Vagina (tissue), 2 donors: Measurements from ENCODE around the gene MYOF.

ENCODE experiments used
- POLR2A ChIP-seq, 2 donors: fragments of 450-650 bp; IDR thresholded peaks; one replicate each; pipeline ENCODE4 v1.6.1; 2017; ENCODE audit warnings: antibody characterized with exemption in 2 of 2, mild to moderate bottlenecking in 2 of 2, moderate library complexity in 2 of 2
- TF ChIP-seq, protein P1 (sequence below), 3 experiments: fragments of 450-650 bp in 2 of 3; fragments of 200-600 bp in 1 of 3; sonication (generic) in 1 of 3; IDR thresholded peaks; one replicate each; pipeline ENCODE4 v1.5.1; 2017 to 2019; ENCODE audit warnings: antibody characterized with exemption in 3 of 3, mild to moderate bottlenecking in 2 of 3, moderate library complexity in 2 of 3

DNA sequence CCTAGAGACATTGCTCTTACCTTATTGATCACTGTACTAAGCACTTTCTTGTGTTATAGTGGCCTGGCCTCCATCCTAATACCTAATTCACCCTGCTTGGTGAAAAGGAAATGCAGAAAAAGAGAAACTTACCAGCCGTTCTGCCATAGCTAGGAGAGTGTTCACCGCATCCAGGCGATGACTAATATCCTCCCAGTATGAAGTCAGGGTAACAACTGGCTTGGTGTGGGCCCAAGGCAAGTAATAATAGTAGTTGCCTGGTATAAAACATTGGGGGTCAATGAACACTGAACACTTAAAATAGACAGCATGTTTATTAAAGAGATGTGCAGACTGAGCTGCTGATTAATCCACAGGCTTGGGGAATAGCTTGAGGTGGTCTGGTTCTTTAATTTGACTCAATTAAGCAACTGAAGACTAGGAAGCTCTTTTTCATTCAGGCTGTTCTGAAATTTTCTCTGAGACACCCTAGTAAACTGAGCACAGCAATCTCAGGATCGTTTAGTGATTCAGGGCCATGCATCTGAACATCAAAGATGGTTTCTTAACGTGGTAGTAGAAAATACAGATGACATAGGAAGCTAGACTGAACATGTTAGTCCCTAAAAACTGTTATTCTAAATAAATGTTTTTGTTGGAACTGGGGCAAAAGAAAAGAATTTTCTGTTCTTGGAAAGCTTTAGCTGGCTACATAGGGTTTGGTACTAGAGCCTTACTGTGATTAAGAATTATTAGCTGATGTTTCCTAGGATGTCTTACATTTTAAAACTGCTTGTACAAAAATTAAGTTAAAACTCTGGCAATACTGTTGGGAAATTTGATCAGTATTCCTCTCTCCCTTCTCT, 102.2 kb downstream of the MYOF start:
- TF ChIP-seq, protein P1, sequence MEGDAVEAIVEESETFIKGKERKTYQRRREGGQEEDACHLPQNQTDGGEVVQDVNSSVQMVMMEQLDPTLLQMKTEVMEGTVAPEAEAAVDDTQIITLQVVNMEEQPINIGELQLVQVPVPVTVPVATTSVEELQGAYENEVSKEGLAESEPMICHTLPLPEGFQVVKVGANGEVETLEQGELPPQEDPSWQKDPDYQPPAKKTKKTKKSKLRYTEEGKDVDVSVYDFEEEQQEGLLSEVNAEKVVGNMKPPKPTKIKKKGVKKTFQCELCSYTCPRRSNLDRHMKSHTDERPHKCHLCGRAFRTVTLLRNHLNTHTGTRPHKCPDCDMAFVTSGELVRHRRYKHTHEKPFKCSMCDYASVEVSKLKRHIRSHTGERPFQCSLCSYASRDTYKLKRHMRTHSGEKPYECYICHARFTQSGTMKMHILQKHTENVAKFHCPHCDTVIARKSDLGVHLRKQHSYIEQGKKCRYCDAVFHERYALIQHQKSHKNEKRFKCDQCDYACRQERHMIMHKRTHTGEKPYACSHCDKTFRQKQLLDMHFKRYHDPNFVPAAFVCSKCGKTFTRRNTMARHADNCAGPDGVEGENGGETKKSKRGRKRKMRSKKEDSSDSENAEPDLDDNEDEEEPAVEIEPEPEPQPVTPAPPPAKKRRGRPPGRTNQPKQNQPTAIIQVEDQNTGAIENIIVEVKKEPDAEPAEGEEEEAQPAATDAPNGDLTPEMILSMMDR (IDR thresholded peaks at IDR 0.05), result no peak
- no peak for TF ChIP-seq POLR2A (IDR thresholded peaks at IDR 0.05)
